ENCODE data around the gene PNPLA3. TPM values are rescaled to one million over a fixed set of nuclear protein-coding genes. Genes with fewer than 3 reads are reported as not detected.

The PNPLA3 gene
- polyA plus RNA-seq, 1 donor, result 1.3 TPM

DNA sequence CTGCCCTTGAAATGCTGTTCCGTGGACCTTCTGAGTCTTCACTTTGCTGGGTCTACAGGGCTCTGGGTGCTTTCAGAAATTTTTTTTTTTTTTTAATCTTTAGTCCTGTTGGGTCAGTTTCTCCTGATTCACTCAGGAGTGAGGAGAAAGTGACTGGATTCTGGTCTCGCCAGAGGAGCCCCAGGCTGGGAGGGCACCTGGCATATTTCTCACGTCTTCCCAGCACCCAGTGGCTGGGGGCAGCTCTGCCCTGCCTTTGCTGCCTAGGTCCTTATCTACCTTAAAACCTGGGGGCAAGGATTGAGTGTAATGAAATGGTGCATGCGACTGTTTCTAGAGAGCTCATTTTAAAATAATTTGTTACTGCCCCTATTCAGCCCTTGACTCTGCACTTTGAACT lies 55.0 kb downstream of the PNPLA3 start:
- no peak for DNase-seq
- H3K4me1 ChIP-seq (ENCODE audit: control insufficient read depth, insufficient read depth, low read length), result no peaks in the 10 kb centered on the region
- H3K9me3 ChIP-seq (ENCODE audit: control insufficient read depth, low read depth, low read length), result no peaks in the 10 kb centered on the region
- WGBS (ENCODE audit: insufficient coverage, low lambda C conversion rate), result 100% methylated on average over 1 of the region's 4 CpGs
- H3K27me3 ChIP-seq (ENCODE audit: control insufficient read depth, insufficient read depth, low read length), result no peaks in the 10 kb centered on the region
- peaks cover 81% of the 10 kb centered on the region for H3K36me3 ChIP-seq (ENCODE audit: control insufficient read depth, insufficient read depth, low read length)
- H3K4me3 ChIP-seq (ENCODE audit: low read length), result no peak overlapping the region
- H3K27ac ChIP-seq (ENCODE audit: low read length), result no peak overlapping the region

DNA sequence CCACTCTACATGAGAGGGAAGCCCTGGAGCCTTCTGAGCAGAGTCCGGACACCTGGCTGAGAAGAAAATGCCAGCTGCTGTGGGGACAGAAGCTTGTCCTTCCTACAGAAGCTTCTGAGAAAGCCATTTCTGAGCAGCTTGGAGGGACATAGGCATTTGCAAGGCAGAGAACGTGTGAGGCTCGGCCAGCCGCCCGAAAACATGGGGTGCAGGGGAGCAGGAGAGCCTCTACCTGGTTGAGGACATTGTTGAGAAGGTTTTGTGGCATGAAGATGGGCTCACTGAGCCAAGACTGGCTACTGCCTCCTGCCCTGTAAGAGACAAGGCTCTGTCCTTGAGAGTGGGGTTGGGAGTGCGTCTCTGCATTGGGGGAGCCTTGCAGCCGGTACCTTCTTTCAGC lies 57.0 kb downstream of the PNPLA3 start:
- no CpG with 5 or more reads among the region's 7 CpGs for WGBS (ENCODE audit: insufficient coverage, low lambda C conversion rate)
- H3K4me3 ChIP-seq (ENCODE audit: low read length), result no peak overlapping the region
- H3K27ac ChIP-seq (ENCODE audit: low read length), result no peak overlapping the region
- no peak for DNase-seq
- H3K36me3 ChIP-seq (ENCODE audit: control insufficient read depth, insufficient read depth, low read length), result peaks cover 75% of the 10 kb centered on the region
- no peaks in the 10 kb centered on the region for H3K27me3 ChIP-seq (ENCODE audit: control insufficient read depth, insufficient read depth, low read length)
- H3K4me1 ChIP-seq (ENCODE audit: control insufficient read depth, insufficient read depth, low read length), result no peaks in the 10 kb centered on the region
- H3K9me3 ChIP-seq (ENCODE audit: control insufficient read depth, low read depth, low read length), result no peaks in the 10 kb centered on the region

DNA sequence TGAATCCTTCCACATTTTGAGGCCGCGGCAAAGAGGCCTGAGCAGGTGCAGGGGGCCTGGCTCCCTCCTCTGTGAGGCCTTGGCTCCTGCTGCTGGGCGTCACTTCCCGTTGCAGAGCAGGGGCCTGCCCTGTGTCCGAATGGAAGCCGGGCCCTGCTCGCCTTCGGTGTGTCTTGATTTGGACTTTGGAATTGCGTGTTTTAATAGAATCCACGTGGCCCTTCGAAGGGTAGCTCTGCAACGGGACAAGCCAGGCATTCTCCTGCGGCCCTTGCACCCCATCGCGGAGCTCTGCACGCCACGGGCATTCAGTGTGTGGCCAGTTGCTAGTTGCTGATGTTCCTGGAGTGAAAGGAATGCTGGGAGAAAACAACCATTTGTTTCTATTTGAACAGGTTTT lies 57.4 kb downstream of the PNPLA3 start:
- WGBS (ENCODE audit: insufficient coverage, low lambda C conversion rate), result no CpG with 5 or more reads among the region's 17 CpGs
- H3K4me3 ChIP-seq (ENCODE audit: low read length), result no peak overlapping the region
- H3K27me3 ChIP-seq (ENCODE audit: control insufficient read depth, insufficient read depth, low read length), result no peaks in the 10 kb centered on the region
- no peak overlapping the region for H3K27ac ChIP-seq (ENCODE audit: low read length)
- no peaks in the 10 kb centered on the region for H3K9me3 ChIP-seq (ENCODE audit: control insufficient read depth, low read depth, low read length)
- no peaks in the 10 kb centered on the region for H3K4me1 ChIP-seq (ENCODE audit: control insufficient read depth, insufficient read depth, low read length)
- peaks cover 73% of the 10 kb centered on the region for H3K36me3 ChIP-seq (ENCODE audit: control insufficient read depth, insufficient read depth, low read length)
- DNase-seq, result no peak

DNA sequence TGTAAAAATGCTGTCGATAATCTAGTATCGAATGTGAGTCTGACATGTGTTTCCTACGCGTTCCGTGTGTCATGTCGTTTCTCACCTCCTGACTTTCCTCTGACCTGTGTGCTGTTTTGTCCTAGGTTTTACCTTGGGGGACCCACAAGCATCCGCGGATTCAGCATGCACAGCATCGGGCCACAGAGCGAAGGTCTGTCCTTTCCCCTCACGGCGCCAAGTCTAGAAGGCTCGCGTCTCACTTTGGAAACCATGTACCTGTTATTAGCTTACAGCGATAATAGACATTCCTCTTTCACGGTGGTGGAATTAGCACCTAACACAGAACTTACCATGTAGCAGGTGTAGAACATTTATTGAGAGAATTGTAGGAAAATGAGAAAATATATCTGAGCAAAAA lies 60.2 kb downstream of the PNPLA3 start:
- Histone ChIP-seq H3K9me3 (ENCODE audit: control insufficient read depth, low read depth, low read length) (no peaks in the 10 kb centered on the region), H3K4me1 (ENCODE audit: control insufficient read depth, insufficient read depth, low read length) (no peaks in the 10 kb centered on the region), H3K27ac (ENCODE audit: low read length) (no peak overlapping the region), H3K36me3 (ENCODE audit: control insufficient read depth, insufficient read depth, low read length) (peaks cover 55% of the 10 kb centered on the region), H3K27me3 (ENCODE audit: control insufficient read depth, insufficient read depth, low read length) (no peaks in the 10 kb centered on the region), H3K4me3 (ENCODE audit: low read length) (no peak overlapping the region)
- WGBS (ENCODE audit: insufficient coverage, low lambda C conversion rate), result 100% methylated on average over 4 of the region's 16 CpGs
- DNase-seq, result no peak

DNA sequence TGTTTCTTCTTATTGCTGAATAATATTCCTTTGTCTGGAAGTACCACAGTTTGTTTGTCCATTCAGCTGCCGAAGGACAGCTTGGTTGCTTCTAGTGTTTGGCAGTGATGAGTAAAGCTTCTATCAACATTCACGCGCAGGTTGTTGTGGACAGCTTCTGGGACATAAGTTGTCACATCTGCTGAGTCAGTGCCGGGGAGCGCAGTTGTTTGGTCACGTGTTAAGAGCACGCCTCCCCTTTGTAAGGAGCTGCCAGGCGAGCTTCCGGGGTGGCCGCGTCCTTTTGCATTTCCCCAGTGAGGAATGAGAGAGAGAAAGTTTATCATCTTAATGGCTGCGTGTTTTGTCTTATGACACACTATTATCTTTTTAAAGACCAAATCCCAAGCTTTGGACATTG lies 61.9 kb downstream of the PNPLA3 start:
- H3K36me3 ChIP-seq (ENCODE audit: control insufficient read depth, insufficient read depth, low read length), result peaks cover 55% of the 10 kb centered on the region
- WGBS (ENCODE audit: insufficient coverage, low lambda C conversion rate), result 91% methylated on average over 1 of the region's 12 CpGs

GRCh38 chr22:43988116-43988820 lies 64.7 kb downstream of the PNPLA3 start:
- Histone ChIP-seq H3K27ac (ENCODE audit: low read length) (no peak overlapping the region), H3K36me3 (ENCODE audit: control insufficient read depth, insufficient read depth, low read length) (peaks cover 61% of the 10 kb centered on the region), H3K27me3 (ENCODE audit: control insufficient read depth, insufficient read depth, low read length) (no peaks in the 10 kb centered on the region), H3K9me3 (ENCODE audit: control insufficient read depth, low read depth, low read length) (no peaks in the 10 kb centered on the region), H3K4me1 (ENCODE audit: control insufficient read depth, insufficient read depth, low read length) (no peaks in the 10 kb centered on the region), H3K4me3 (ENCODE audit: low read length) (no peak overlapping the region)
- no peak for DNase-seq
- WGBS (ENCODE audit: insufficient coverage, low lambda C conversion rate), result no CpG with 5 or more reads among the region's 8 CpGs

More for the DNA sequence above, 61.9 kb downstream of the PNPLA3 start:
- Histone ChIP-seq H3K4me1 (ENCODE audit: control insufficient read depth, insufficient read depth, low read length) (no peaks in the 10 kb centered on the region), H3K4me3 (ENCODE audit: low read length) (no peak overlapping the region), H3K27me3 (ENCODE audit: control insufficient read depth, insufficient read depth, low read length) (no peaks in the 10 kb centered on the region), H3K9me3 (ENCODE audit: control insufficient read depth, low read depth, low read length) (no peaks in the 10 kb centered on the region), H3K27ac (ENCODE audit: low read length) (no peak overlapping the region)
- DNase-seq, result no peak

DNA sequence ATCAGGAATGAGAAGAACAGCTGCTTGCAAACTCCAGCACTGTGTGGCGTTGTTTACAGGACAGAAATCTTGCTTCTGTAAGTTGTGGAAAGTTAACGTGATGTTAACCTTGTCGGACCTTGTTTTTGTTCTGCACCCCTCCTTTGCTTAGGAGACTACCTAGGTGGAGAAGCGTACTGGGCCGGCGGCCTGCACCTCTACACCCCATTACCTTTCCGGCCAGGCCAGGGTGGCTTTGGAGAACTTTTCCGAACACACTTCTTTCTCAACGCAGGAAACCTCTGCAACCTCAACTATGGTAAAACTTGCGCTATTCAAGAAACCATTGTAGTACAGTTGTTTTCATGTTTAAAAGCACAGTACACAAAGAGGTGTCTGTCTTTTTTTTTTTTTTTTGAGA lies 65.4 kb downstream of the PNPLA3 start:
- Histone ChIP-seq H3K4me1 (ENCODE audit: control insufficient read depth, insufficient read depth, low read length) (no peaks in the 10 kb centered on the region), H3K9me3 (ENCODE audit: control insufficient read depth, low read depth, low read length) (no peaks in the 10 kb centered on the region), H3K27me3 (ENCODE audit: control insufficient read depth, insufficient read depth, low read length) (no peaks in the 10 kb centered on the region), H3K27ac (ENCODE audit: low read length) (no peak overlapping the region), H3K4me3 (ENCODE audit: low read length) (no peak overlapping the region), H3K36me3 (ENCODE audit: control insufficient read depth, insufficient read depth, low read length) (peaks cover 58% of the 10 kb centered on the region)
- no CpG with 5 or more reads among the region's 10 CpGs for WGBS (ENCODE audit: insufficient coverage, low lambda C conversion rate)
- no peak for DNase-seq

GRCh38 chr22:43990044-43990443 lies 66.4 kb downstream of the PNPLA3 start:
- H3K9me3 ChIP-seq (ENCODE audit: control insufficient read depth, low read depth, low read length), result no peaks in the 10 kb centered on the region
- H3K36me3 ChIP-seq (ENCODE audit: control insufficient read depth, insufficient read depth, low read length), result peaks cover 62% of the 10 kb centered on the region
- no peak overlapping the region for H3K27ac ChIP-seq (ENCODE audit: low read length)
- H3K4me3 ChIP-seq (ENCODE audit: low read length), result no peak overlapping the region
- DNase-seq, result no peak
- H3K4me1 ChIP-seq (ENCODE audit: control insufficient read depth, insufficient read depth, low read length), result no peaks in the 10 kb centered on the region
- no CpG with 5 or more reads among the region's 13 CpGs for WGBS (ENCODE audit: insufficient coverage, low lambda C conversion rate)
- H3K27me3 ChIP-seq (ENCODE audit: control insufficient read depth, insufficient read depth, low read length), result no peaks in the 10 kb centered on the region

GRCh38 chr22:43991316-43992020 lies 67.9 kb downstream of the PNPLA3 start:
- no peaks in the 10 kb centered on the region for H3K4me1 ChIP-seq (ENCODE audit: control insufficient read depth, insufficient read depth, low read length)
- 100% methylated on average over 1 of the region's 11 CpGs for WGBS (ENCODE audit: insufficient coverage, low lambda C conversion rate)
- H3K9me3 ChIP-seq (ENCODE audit: control insufficient read depth, low read depth, low read length), result no peaks in the 10 kb centered on the region
- no peak overlapping the region for H3K27ac ChIP-seq (ENCODE audit: low read length)
- no peak overlapping the region for H3K4me3 ChIP-seq (ENCODE audit: low read length)
- no peak for DNase-seq
- H3K36me3 ChIP-seq (ENCODE audit: control insufficient read depth, insufficient read depth, low read length), result peaks cover 69% of the 10 kb centered on the region
- H3K27me3 ChIP-seq (ENCODE audit: control insufficient read depth, insufficient read depth, low read length), result no peaks in the 10 kb centered on the region

- no peaks in the 10 kb centered on the region for H3K27me3 ChIP-seq (ENCODE audit: control insufficient read depth, insufficient read depth, low read length)
- no peaks in the 10 kb centered on the region for H3K4me1 ChIP-seq (ENCODE audit: control insufficient read depth, insufficient read depth, low read length)
- H3K36me3 ChIP-seq (ENCODE audit: control insufficient read depth, insufficient read depth, low read length), result peaks cover 71% of the 10 kb centered on the region
- WGBS (ENCODE audit: insufficient coverage, low lambda C conversion rate), result no CpG with 5 or more reads among the region's 16 CpGs
- no peaks in the 10 kb centered on the region for H3K9me3 ChIP-seq (ENCODE audit: control insufficient read depth, low read depth, low read length)
- H3K27ac ChIP-seq (ENCODE audit: low read length), result no peak overlapping the region
- DNase-seq, result no peak
- H3K4me3 ChIP-seq (ENCODE audit: low read length), result no peak overlapping the region
These were observed 68.8 kb downstream of the PNPLA3 start for GRCh38 chr22:43992331-43992821.

All from large intestine (tissue), 3 donors.